Natural killer cell treated with Interleukin-12 subunit alpha and Interleukin-12 subunit beta and Interleukin-15 and Interleukin-18, amount 100 ng/mL, for 72 hours (primary cell): ENCODE measurements around the gene ZNF256. TPM values are rescaled to one million over a fixed set of nuclear protein-coding genes. Genes with fewer than 3 reads are reported as not detected.
A peak's percentile ranks its signal among the peaks of the same experiment; 100 is the strongest.
"Not testable (repeated sequence)": the region's sequence is repeated elsewhere in the genome, so short reads cannot be mapped to it uniquely, and the experiment has no call there.

Source experiments
- ATAC-seq, 2 donors: fragments of 150-1000 bp; cut with Tn5 transposase in 1 of 2; sonication (Bioruptor Pico), chemical (Tn5 transposase) in 1 of 2; 2 replicates each; pipeline ENCODE4 v1.10.0; 2021
- DNase-seq: peaks from one replicate; pipeline ENCODE4 v3.0.0; 2022; ENCODE audit warnings: low spot score
- H3K27ac Mint-ChIP-seq, 2 donors: 1 replicate in 1 of 2; 2 replicates in 1 of 2; pipeline ENCODE4 v1.8.0; 2022; ENCODE audit warnings: mixed read lengths in 2 of 2, mild to moderate bottlenecking in 1 of 2, moderate library complexity in 1 of 2
- H3K27me3 Mint-ChIP-seq, 2 donors: 1 replicate in 1 of 2; 2 replicates in 1 of 2; pipeline ENCODE4 v1.8.0; 2022; ENCODE audit warnings: mixed read lengths in 2 of 2
- H3K36me3 Mint-ChIP-seq: one replicate; pipeline ENCODE4 v1.8.0; 2022; ENCODE audit warnings: mixed read lengths
- H3K4me1 Mint-ChIP-seq, 2 donors: 1 replicate in 1 of 2; 2 replicates in 1 of 2; pipeline ENCODE4 v1.8.0; 2022; ENCODE audit warnings: low read depth in 2 of 2, mixed read lengths in 2 of 2, mild to moderate bottlenecking in 1 of 2
- H3K4me3 Mint-ChIP-seq: one replicate; pipeline ENCODE4 v1.8.0; 2022; ENCODE audit warnings: mixed read lengths
- H3K9me3 Mint-ChIP-seq: 2 replicates; pipeline ENCODE4 v1.8.0; 2022; ENCODE audit warnings: mixed read lengths
- total RNA-seq, 2 donors: library from RNA; stranded (reverse); gene quantifications; one replicate each; pipeline ENCODE4 v1.2.3, GENCODE V29; 2022

The ZNF256 gene
- total RNA-seq, 2 donors from 2014 or later, result 2.7 to 6.9 TPM

GRCh38 chr19:57934820-57935665, 12.5 kb downstream of the ZNF256 start, which contains the start of gene ZNF418:
ZNF418 (minus strand) TSS chr19:57935402; CDS start chr19:57933822, 1,580 bp downstream.
- DNase-seq (peak; percentile 65), ATAC-seq (peak; percentile 72 to 96)
- Mint-ChIP-seq H3K27me3 (no peaks in the 10 kb centered on the region), H3K27ac (peak within 1 kb of the TSS in 1 of 2 donors; percentile 89), H3K4me1 (peaks cover 7 to 10% of the 10 kb centered on the region in 2 donors), H3K9me3 (peaks cover 16% of the 10 kb centered on the region), H3K36me3 (peaks cover 50% of the 10 kb centered on the region), H3K4me3 (peak within 1 kb of the TSS; percentile 90)

- peaks cover 26% of the 10 kb centered on the region for H3K9me3 Mint-ChIP-seq
- H3K4me1 Mint-ChIP-seq, result no peaks in the 10 kb centered on the region
- ATAC-seq (no peak), DNase-seq (no peak)
- H3K4me3 Mint-ChIP-seq, result no peak overlapping the region
- no peaks in the 10 kb centered on the region for H3K27me3 Mint-ChIP-seq
- no peak overlapping the region for H3K27ac Mint-ChIP-seq
- peaks cover 32% of the 10 kb centered on the region for H3K36me3 Mint-ChIP-seq
These were observed 19.9 kb downstream of the ZNF256 start for GRCh38 chr19:57927587-57927986.

- peaks cover 12% of the 10 kb centered on the region for H3K9me3 Mint-ChIP-seq
- not testable (repeated sequence) for H3K27me3 Mint-ChIP-seq
- peak within 1 kb of the TSS; percentile 86 to 97 for H3K27ac Mint-ChIP-seq
- peak within 1 kb of the TSS; percentile 95 for H3K4me3 Mint-ChIP-seq
- DNase-seq, result peak; percentile 89
- peak; percentile 99 to 100 for ATAC-seq
- peaks cover 21 to 35% of the 10 kb centered on the region in 2 donors for H3K4me1 Mint-ChIP-seq
- H3K36me3 Mint-ChIP-seq, result peaks cover 44% of the 10 kb centered on the region
These were observed 31.1 kb downstream of the ZNF256 start, which contains the start of gene ZNF417 for GRCh38 chr19:57916168-57916995. ZNF417 (minus strand) TSS chr19:57916592; CDS start chr19:57916411, 181 bp downstream.

- ATAC-seq (no peak), DNase-seq (no peak)
- H3K27me3 Mint-ChIP-seq, result no peaks in the 10 kb centered on the region
- H3K27ac Mint-ChIP-seq, result no peak overlapping the region
- H3K4me1 Mint-ChIP-seq, result peaks cover 21 to 36% of the 10 kb centered on the region in 2 donors
- H3K36me3 Mint-ChIP-seq, result peaks cover 53% of the 10 kb centered on the region
- H3K9me3 Mint-ChIP-seq, result peaks cover 10% of the 10 kb centered on the region
- H3K4me3 Mint-ChIP-seq, result peak overlapping the region; percentile 45
These were observed 33.0 kb downstream of the ZNF256 start for GRCh38 chr19:57914531-57914930.

- ATAC-seq (no peak), DNase-seq (no peak)
- peaks cover 8 to 14% of the 10 kb centered on the region in 2 donors for H3K4me1 Mint-ChIP-seq
These were observed 40.1 kb downstream of the ZNF256 start for GRCh38 chr19:57907394-57907793.

GRCh38 chr19:57905258-57905657, 42.2 kb downstream of the ZNF256 start:
- no peaks in the 10 kb centered on the region for H3K27me3 Mint-ChIP-seq
- H3K4me3 Mint-ChIP-seq, result no peak overlapping the region
- peaks cover 4% of the 10 kb centered on the region in 2 donors for H3K4me1 Mint-ChIP-seq
- H3K9me3 Mint-ChIP-seq, result no peaks in the 10 kb centered on the region
- no peak overlapping the region for H3K27ac Mint-ChIP-seq
- no peak for ATAC-seq
- H3K36me3 Mint-ChIP-seq, result peaks cover 23% of the 10 kb centered on the region
- DNase-seq, result no peak

More at GRCh38 chr19:57907394-57907793, 40.1 kb downstream of the ZNF256 start:
- H3K27me3 Mint-ChIP-seq, result no peaks in the 10 kb centered on the region
- H3K9me3 Mint-ChIP-seq, result no peaks in the 10 kb centered on the region
- no peak overlapping the region for H3K27ac Mint-ChIP-seq
- peaks cover 42% of the 10 kb centered on the region for H3K36me3 Mint-ChIP-seq
- no peak overlapping the region for H3K4me3 Mint-ChIP-seq

- H3K9me3 Mint-ChIP-seq, result no peaks in the 10 kb centered on the region
- ATAC-seq (no peak), DNase-seq (no peak)
- H3K27ac Mint-ChIP-seq, result no peak overlapping the region
- H3K4me1 Mint-ChIP-seq, result peaks cover 4% of the 10 kb centered on the region in 2 donors
- H3K36me3 Mint-ChIP-seq, result peaks cover 17% of the 10 kb centered on the region
- no peak overlapping the region for H3K4me3 Mint-ChIP-seq
- H3K27me3 Mint-ChIP-seq, result no peaks in the 10 kb centered on the region
These were observed 43.8 kb downstream of the ZNF256 start for GRCh38 chr19:57903618-57904184.

GRCh38 chr19:57900311-57900710, 47.2 kb downstream of the ZNF256 start:
- peaks cover 4% of the 10 kb centered on the region for H3K36me3 Mint-ChIP-seq
- no peaks in the 10 kb centered on the region for H3K27me3 Mint-ChIP-seq
- no peaks in the 10 kb centered on the region for H3K9me3 Mint-ChIP-seq
- DNase-seq, result no peak
- H3K4me1 Mint-ChIP-seq, result peaks cover 4% of the 10 kb centered on the region in 2 donors
- H3K27ac Mint-ChIP-seq, result no peak overlapping the region
- no peak overlapping the region for H3K4me3 Mint-ChIP-seq
- no peak for ATAC-seq

Other genes with a start within 250 kb of the ZNF256 start
- 1 to 10 TPM in 1 of 2 donors, under 1 TPM in 1; 0.81 to 1.3 TPM for gene ZNF154, start 238.5 kb downstream of the ZNF256 start, total RNA-seq
- 1 to 10 TPM; 5.7 to 9.0 TPM for gene ZNF671, start 220.1 kb downstream of the ZNF256 start, total RNA-seq
- 10 to 100 TPM in 1 of 2 donors, 1 to 10 TPM in 1; 5.7 to 13.1 TPM for gene ZNF776, start 200.9 kb downstream of the ZNF256 start, total RNA-seq
- 10 to 100 TPM; 19.4 to 20.1 TPM for gene ZNF586, start 178.0 kb downstream of the ZNF256 start, total RNA-seq
- gene ZNF552, start 132.8 kb downstream of the ZNF256 start, total RNA-seq, result 10 to 100 TPM in 1 of 2 donors, 1 to 10 TPM in 1; 6.8 to 10.9 TPM
- 10 to 100 TPM; 19.2 to 43.2 TPM for gene ZNF587B, start 117.4 kb downstream of the ZNF256 start, total RNA-seq
- gene ZNF587, start 97.8 kb downstream of the ZNF256 start, total RNA-seq, result 10 to 100 TPM; 34.5 to 72.5 TPM
- gene ZNF814, start 58.7 kb downstream of the ZNF256 start, total RNA-seq, result 10 to 100 TPM; 18.9 to 22.4 TPM
- 10 to 100 TPM; 19.8 to 26.6 TPM for gene ZNF417, start 31.1 kb downstream of the ZNF256 start, total RNA-seq
- gene ZNF418, start 12.3 kb downstream of the ZNF256 start, total RNA-seq, result 1 to 10 TPM; 1.9 to 3.4 TPM
- under 1 TPM in 1 of 2 donors, not detected in 1; 0.74 TPM for gene C19orf18, start 26.8 kb upstream of the ZNF256 start, total RNA-seq
- 1 to 10 TPM; 8.8 to 8.9 TPM for gene ZNF606, start 55.1 kb upstream of the ZNF256 start, total RNA-seq
- not detected for gene ZSCAN1, start 86.3 kb upstream of the ZNF256 start, total RNA-seq
- gene ZNF135, start 111.6 kb upstream of the ZNF256 start, total RNA-seq, result 1 to 10 TPM in 1 of 2 donors, under 1 TPM in 1; 0.20 to 1.4 TPM
- 10 to 100 TPM in 1 of 2 donors, 1 to 10 TPM in 1; 9.7 to 22.2 TPM for gene ZSCAN18, start 150.5 kb upstream of the ZNF256 start, total RNA-seq
- gene ZNF329, start 203.1 kb upstream of the ZNF256 start, total RNA-seq, result 1 to 10 TPM; 2.7 to 7.3 TPM
- 10 to 100 TPM; 20.4 to 31.7 TPM for gene ZNF274, start 235.4 kb upstream of the ZNF256 start, total RNA-seq